ENCODE data around the gene FGD4.

Gene FGD4

DNA sequence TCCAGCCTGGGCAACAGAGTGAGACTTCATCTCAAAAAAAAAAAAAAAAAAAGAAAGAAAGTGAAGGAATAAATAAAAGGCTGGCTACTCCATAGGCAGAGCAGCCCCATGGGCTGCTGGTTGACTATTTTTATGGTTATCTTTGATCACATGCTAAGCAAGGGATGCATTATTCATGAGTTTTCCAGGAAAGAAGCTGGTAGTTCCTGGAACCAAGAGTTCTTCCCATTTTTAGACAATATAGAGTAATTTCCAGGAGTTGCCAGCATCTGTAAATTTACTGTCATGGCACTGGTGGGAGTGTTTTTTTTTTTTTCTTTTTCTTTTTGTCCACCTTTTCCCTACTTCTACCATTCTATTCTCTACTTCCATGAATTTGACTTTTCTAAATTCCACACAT lies 24.2 kb downstream of the FGD4 start:
- no peak overlapping the region for H3K27ac ChIP-seq
- no peak for TF ChIP-seq ZFX (IDR thresholded peaks at IDR 0.05; ENCODE audit: borderline replicate concordance)
- TF ChIP-seq, protein P1, sequence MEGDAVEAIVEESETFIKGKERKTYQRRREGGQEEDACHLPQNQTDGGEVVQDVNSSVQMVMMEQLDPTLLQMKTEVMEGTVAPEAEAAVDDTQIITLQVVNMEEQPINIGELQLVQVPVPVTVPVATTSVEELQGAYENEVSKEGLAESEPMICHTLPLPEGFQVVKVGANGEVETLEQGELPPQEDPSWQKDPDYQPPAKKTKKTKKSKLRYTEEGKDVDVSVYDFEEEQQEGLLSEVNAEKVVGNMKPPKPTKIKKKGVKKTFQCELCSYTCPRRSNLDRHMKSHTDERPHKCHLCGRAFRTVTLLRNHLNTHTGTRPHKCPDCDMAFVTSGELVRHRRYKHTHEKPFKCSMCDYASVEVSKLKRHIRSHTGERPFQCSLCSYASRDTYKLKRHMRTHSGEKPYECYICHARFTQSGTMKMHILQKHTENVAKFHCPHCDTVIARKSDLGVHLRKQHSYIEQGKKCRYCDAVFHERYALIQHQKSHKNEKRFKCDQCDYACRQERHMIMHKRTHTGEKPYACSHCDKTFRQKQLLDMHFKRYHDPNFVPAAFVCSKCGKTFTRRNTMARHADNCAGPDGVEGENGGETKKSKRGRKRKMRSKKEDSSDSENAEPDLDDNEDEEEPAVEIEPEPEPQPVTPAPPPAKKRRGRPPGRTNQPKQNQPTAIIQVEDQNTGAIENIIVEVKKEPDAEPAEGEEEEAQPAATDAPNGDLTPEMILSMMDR (IDR thresholded peaks at IDR 0.05), result no peak

DNA sequence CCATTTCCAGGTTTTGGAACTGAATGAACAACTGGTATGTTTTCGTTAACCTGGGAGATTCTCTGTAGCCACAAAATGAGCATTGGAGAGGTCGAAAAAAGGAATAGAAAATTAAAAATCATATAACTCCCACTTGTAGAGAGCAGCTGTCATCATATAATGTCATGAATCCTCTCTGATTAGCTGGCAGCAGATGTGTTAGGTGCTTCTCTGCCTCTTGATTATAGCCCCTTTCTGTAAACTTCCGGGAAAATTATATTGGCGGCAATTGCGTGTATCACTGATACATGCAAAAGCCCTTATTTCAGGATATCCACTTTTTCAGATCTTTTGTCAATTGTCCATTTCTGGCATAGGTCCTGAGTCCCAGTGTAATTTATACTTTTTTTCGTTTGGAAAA lies 31.7 kb downstream of the FGD4 start:
- no peak overlapping the region for H3K27ac ChIP-seq
- TF ChIP-seq ZFX (IDR thresholded peaks at IDR 0.05; ENCODE audit: borderline replicate concordance), result no peak
- TF ChIP-seq, protein P1 (IDR thresholded peaks at IDR 0.05), result no peak

DNA sequence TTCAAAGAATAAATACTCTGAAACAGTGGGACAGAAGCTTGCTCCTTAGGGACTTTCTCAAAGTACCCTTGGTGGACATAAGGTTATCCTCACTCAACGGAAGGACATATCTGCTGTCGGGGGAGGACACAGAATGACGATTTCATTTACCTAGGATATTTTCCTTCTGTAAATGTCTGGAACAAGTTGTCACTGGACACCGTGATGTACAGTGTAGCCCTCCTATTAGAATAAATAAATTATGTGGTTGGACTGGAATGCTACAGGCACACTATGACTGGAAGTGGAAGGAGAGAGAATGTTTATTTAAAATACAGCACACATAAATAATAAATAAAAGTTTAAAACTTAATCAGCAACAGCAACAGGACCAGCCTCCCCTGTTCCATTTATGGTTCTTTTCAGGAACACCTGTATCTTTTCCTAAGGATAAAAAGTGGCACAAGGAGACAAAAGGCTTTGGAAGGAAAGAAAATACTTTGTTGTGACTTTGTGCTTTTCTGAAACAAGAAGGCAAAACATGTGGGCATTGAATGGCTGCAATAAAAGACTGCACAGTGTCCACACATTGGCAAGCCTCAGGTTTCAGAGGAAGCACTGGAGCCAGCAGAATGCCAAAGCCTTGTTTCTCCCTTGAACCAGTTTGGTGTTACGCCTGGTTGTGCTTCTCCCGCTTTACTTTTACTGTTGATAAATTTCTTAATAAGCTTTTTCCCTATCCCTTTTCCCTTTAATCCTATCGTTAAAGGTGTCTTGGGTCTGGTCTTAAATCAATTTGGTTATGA lies 36.8 kb downstream of the FGD4 start:
- H3K27ac ChIP-seq, result no peak overlapping the region
- TF ChIP-seq, protein P1 (IDR thresholded peaks at IDR 0.05), result no peak
- no peak for TF ChIP-seq ZFX (IDR thresholded peaks at IDR 0.05; ENCODE audit: borderline replicate concordance)

DNA sequence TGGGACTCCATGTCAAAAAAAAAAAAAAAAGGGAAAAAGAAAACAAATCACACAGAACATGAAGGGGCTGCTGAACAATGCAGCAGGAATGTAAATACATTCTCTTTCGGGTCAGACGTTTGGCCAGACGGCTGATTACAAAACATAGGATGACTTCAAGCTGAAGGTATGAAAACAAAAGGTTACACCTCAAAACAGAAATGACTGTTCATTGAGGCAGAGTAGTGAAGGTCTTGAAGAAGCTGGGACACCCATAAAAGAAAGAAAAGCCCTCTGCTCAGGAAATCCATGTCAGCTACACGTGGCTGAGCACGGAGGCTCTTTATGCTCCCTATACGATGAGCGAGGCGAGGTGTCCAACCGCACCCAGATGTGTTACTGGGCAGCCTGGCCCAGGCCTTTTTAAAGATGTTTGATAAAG lies 37.7 kb downstream of the FGD4 start:
- TF ChIP-seq ZFX (IDR thresholded peaks at IDR 0.05; ENCODE audit: borderline replicate concordance), result no peak
- TF ChIP-seq, protein P1 (IDR thresholded peaks at IDR 0.05), result no peak
- H3K27ac ChIP-seq, result no peak overlapping the region

DNA sequence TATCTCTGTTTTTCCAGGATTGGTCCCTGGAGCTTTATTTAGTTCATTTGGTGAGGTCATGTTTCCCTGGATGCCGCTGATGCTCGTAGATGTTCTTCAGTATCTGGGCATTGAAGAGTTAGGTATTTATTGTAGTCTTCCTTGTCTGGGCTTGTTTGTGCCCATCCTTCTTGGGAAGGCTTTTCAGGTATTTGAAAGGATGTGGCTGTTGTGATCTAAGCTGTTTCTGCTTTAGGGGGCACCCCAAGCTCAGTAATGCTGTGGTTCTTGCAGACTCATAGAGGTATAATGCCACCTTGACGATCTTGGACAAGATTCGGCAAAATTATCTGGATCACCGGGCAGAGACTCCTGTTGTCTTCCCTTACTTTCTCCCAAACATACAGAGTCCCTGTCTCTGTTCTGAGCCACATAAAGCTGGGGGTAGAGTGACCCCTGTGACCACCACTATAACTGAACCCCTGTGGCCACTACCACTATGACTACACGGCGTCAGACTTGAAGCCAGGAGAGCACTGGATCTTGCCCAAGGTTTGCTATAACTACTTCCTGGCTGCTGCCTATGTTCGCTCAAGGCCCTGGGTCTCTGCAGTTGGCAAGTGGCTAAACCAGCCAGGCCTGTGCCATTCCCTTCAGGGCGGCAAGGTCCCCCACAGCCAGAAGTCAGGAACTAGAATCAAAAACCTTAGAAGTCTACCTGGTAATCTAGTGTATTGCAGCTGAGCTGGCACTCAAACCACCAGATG lies 40.9 kb downstream of the FGD4 start:
- no peak overlapping the region for H3K27ac ChIP-seq
- no peak for TF ChIP-seq ZFX (IDR thresholded peaks at IDR 0.05; ENCODE audit: borderline replicate concordance)
- TF ChIP-seq, protein P1 (IDR thresholded peaks at IDR 0.05), result no peak

DNA sequence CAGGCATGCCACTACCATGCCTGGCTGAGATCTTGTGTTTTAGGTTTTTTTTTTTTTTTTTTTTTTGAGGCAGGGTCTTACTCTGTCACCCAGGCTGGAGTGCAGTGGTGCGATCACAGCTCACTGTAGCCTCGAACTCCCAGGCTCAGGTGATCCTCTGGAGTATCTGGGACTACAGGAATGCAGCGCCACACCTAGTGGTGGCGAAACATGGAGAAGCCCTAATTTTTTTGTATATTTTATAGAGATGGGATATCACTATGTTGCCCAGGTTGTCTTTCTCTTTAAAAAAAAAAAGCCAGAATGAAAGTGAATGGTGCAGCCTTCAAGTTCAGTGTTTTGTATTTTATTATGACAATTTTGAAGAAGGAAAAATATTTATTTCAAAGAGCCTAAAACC lies 44.1 kb downstream of the FGD4 start:
- no peak overlapping the region for H3K27ac ChIP-seq
- TF ChIP-seq, protein P1 (IDR thresholded peaks at IDR 0.05), result no peak
- no peak for TF ChIP-seq ZFX (IDR thresholded peaks at IDR 0.05; ENCODE audit: borderline replicate concordance)

DNA sequence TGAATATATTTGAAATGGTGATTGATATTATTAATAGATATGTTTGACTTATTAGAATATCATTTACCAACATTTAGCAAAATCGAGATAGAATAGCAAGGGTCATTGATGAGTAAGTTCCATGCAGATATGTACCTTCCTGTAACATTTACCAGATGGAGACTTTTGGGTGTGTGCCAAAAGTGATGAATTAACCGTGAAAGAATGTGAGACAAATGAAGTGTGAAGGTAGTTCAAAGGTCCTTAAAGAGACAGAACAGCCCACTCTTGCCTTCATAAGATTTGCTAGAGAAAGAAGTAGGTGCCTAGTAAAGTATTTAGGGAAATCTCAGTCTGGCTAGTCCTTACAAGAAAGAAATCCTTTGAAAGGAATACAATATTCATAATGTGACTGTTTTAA lies 45.5 kb downstream of the FGD4 start:
- no peak overlapping the region for H3K27ac ChIP-seq
- TF ChIP-seq, protein P1 (IDR thresholded peaks at IDR 0.05), result no peak
- no peak for TF ChIP-seq ZFX (IDR thresholded peaks at IDR 0.05; ENCODE audit: borderline replicate concordance)

All from 22Rv1 (cell line).